ENCODE measurements around the gene TFF1.

Gene TFF1

GRCh38 chr21:42379426-42380215 lies 13.3 kb upstream of the TFF1 start:
- ATAC-seq, result no peak

GRCh38 chr21:42378418-42378817 lies 12.1 kb upstream of the TFF1 start:
- no peak for ATAC-seq

DNA sequence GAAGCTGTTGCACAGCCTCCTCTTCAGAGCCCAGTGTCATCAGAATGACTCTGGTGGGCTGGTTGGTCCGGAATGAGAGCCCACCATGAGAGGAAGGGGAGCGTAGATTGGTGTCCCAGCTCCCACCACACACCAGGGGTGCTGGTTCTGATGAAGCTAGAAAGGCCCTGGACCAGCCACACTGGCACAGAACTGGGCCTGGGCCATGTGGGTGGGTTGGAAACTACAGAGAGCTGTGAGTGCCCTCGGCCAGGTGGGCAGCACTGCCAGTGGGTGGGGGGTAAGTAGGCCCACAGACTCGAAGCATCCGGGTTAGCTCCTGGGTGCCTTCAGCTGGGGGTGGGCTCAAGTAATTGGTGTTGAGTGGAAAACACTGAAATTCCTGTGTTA lies 11.6 kb upstream of the TFF1 start:
- ATAC-seq, result no peak

- no peak for ATAC-seq
Observed at GRCh38 chr21:42377211-42377950, 11.0 kb upstream of the TFF1 start.

GRCh38 chr21:42376338-42376982 lies 10.1 kb upstream of the TFF1 start:
- ATAC-seq, result no peak

- ATAC-seq, result no peak
Observed at GRCh38 chr21:42375966-42376337, 9.6 kb upstream of the TFF1 start.

DNA sequence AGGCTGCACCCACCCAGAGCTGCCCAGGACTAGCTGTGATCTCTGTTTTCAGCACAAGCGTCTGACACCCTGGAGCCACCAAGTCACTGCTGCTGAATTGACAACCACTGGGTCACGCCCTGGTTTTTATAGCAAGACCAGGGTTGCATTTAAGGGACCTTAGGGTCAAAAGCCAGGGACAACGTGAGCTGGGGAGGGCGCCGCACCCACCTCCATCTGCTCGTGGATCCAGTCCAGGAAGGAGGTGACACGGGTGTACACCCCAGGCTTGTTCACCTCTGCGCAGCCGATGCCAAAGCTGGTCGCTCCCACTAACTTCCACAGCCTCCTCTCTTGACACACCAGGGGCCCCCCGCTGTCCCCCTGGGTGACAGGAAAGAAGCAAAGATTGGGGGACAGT lies 9.2 kb upstream of the TFF1 start:
- ATAC-seq, result no peak

DNA sequence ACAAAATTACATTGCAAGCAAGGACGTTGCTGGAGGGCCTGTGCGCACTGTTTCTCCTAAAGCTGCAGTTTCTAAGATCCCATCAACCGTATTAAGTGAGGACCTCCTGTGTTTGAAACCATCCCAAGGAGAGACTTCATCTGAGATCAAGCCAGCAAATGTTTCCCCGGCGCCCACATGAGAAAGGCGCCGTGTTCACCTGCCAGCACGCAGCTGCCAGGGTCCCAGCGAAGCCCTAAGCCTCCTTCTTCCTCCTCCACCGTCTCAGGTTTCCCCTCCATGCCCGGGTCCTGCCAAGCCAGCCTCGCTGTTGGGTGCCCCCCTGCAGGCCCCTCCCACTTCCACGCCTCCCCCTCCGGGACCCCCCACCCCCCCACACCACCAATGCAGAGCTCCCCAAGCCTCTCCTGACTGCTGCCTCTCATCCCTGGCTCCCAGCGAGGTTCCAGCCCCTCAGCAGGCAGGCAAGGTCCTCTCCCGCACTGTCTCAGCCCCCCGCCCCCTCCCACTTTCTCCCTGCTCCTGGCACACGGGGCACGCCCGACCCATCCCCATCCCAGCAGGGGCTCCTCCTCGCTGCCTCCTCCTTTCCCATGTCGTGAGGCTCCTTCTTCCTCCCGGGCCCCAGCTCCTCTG lies 8.6 kb upstream of the TFF1 start:
- ATAC-seq, result no peak

GRCh38 chr21:42374457-42374856 lies 8.1 kb upstream of the TFF1 start:
- ATAC-seq, result peak; percentile 30 to 50

DNA sequence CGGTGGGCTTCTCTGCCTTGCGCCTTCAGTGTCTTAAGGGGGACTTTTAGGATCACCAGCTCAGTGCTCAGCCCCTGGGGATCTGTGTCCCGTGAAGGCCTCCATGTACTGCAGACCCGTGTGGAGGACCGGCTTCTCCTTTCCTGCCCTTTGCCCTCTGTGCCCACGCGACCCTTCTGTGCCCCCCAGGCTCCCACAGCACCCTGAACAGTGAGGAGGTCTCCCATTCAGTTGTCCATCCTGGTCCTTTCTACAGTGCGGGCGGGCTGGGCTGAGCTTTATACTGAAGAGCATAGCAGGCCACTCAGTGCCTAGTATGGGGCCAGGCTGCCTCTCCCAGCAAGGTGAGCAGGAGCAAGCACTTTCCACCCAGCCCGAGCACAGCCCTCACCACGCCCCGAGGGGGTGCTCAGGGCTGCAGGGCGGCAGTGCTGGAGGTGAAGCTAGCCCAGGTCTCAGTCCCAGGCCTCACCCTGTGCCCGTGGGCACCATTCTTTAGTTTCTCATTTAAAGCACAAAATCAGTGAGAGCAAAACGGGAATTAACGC lies 7.6 kb upstream of the TFF1 start:
- no peak for ATAC-seq

GRCh38 chr21:42373196-42373907 lies 7.0 kb upstream of the TFF1 start:
- ATAC-seq, result peak in 1 of 2 donors; percentile 69

DNA sequence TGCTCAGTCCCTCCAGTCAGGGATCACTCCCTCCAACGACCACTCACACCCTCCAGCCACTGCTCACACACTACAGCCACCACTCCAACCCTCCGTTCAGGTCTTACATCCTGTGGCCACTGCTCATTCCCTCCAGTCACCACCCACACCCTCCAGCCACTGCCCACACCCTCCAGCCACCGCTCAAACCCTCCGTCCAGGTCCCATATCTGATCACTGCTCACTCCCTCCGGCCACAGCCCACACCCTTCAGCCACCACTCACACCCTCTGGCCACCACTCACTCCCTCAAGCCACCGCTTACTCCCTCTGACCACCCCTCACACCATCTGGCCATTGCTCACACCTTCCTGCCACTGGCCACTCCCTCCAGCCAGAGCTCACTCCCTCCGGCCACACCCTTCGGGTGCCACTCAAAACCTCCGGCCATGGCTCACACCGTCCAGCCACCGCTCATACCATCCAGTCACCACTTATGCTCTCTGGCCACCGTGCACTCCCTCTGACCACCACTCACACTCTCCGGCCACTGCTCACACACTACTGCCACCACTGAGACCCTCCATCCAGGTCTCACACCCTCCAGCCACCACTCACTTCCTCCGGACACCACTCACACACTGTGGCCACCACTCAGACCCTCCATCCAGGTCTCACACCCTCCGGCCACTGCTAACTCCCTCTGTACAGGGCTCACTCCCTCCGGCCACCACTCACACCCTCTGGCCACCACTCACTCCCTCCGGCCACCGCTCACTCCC lies 4.7 kb upstream of the TFF1 start:
- ATAC-seq, result no peak

GRCh38 chr21:42369821-42370220 lies 3.5 kb upstream of the TFF1 start:
- no peak for ATAC-seq

DNA sequence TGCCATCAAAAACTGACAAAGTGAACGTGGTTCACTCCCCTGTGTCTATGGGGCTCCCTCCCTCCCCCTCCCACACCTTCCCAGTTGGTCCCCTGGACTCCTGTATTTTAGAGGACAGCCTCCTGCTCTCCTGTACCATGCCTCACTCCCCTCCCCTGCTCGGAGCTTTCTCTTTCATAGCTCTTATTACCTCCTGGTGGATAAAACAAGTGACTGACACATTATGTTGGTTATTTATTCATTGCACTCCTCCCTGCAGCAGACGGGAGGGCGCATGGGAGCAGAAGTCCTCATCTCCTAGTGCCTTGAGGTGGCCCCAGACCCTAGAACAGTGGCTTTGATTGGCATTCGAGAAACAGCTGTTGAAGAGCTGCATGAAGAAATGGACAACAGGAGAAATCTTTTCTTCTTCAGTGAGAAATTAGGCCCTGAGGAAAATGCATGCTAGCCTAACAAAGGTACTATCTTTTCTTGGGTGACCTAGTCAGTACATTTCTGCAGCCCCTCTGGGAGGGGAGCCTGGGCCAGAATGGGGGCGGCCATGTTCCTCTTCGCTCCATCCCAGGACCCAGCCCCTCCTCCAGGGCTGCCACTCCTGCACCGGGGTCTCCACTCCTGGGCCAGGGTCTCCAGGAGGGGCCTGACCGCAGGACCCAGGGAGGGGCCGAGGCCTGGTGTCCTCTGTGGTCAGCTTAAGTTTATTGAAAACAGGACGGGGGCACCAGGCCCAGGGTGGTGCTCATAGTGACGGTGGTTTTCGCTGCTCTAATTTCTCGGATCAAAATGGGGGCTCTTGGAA lies 1.2 kb upstream of the TFF1 start:
- ATAC-seq, result no peak

- ATAC-seq, result no peak
Observed at GRCh38 chr21:42365770-42366169, 565 bp downstream of the TFF1 start.

DNA sequence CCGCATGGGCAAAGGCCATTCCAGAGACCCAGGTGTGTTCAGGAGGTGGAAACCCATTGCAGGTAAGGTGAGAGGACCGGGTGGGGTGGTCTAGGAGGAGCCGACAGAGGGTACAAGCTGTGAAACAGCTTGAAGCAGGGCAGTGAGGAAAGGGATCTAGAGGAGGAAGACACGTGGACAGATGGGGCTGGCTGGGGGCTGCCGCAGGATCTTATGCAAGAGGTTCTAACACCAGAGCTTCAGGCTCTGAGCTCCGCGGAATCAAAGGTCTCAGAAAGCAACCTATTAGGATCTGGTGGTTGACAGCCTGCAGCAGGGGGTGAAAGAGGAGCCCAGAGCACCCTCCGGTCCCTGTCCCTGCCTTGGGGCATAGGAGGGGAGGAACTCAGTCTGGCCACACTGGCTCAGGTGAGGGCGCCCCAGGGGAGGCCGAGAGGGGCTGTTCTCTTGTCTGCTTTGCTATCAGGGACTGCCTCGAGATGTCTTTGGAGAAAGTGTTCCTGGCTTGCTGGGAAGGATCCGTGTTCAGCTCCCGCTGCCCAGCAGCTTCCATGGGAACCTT lies 1.9 kb downstream of the TFF1 start:
- ATAC-seq, result no peak

DNA sequence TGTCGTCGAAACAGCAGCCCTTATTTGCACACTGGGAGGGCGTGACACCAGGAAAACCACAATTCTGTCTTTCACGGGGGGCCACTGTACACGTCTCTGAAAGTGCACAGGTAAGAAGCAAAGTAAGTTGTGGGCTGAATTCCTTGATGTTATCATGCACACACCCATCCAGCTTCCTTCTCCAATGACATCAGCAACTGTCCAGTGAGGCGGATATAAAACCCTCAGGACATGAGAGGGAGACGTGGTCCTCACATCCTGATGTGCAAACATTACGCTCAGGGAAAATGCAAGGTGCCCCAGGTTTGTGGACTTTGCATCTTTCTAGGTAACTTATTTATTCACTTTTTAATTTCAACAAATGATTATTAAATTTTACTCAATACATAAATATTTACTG lies 3.0 kb downstream of the TFF1 start:
- ATAC-seq, result no peak

DNA sequence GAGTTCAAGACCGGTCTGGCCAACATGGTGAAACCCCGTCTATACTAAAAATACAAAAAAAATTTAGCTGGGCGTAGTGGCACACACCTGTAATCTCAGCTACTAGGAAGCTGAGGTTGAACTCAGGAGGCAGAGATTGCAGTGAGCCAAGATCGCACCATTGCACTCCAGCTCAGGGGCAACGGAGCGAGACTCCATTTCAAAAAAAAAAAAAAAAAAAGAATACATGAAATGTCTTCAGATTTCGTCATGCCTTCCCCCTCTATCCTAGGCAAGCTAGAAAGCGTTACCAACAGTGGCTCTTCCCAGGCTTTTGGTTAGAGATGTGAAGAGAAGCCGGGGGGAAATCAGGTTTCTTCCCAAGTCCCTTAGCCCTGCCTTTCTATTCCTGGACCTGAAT lies 3.6 kb downstream of the TFF1 start:
- no peak for ATAC-seq

DNA sequence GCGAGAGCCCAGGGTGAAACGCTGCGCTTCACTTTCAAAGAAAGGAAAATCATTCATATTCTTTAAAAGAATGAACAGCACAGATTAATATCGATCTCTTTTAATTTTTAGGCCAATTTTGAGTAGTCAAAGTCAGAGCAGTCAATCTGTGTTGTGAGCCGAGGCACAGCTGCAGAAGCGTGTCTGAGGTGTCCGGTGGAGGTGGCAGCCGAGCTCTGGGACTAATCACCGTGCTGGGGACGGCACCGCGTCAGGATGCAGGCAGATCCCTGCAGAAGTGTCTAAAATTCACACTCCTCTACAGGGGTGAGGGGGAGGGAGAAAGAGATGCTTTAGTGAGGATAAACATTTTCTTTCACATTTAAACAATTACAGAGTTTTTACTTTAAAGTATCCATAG lies 4.1 kb downstream of the TFF1 start:
- no peak for ATAC-seq

- no peak for ATAC-seq
Observed at GRCh38 chr21:42361286-42361685, 5.0 kb downstream of the TFF1 start.

All from activated CD4-positive, CD25-positive, alpha-beta regulatory T cell treated with anti-CD3 and anti-CD28 coated beads, Interleukin-2, amount 50 U/mL, for 24 hours (primary cell).